ENCODE results near the gene ITGB2. TPM values are rescaled to one million over a fixed set of nuclear protein-coding genes. Genes with fewer than 3 reads are reported as not detected.

ITGB2 gene
- total and polyA plus RNA-seq, 2 donors from 2014 or later = 9.5 to 111 TPM

- no peak overlapping the region for H3K27ac ChIP-seq (ENCODE audit: low read depth in 2 of 2, low read length in 2 of 2)
- H3K4me3 ChIP-seq (ENCODE audit: low read length in 3 of 3) = no peak overlapping the region
- H3K9ac ChIP-seq (ENCODE audit: low read length in 3 of 3) = no peak overlapping the region
- H3K9me3 ChIP-seq (ENCODE audit: control insufficient read depth in 2 of 3, insufficient read depth in 1 of 3, low read length in 3 of 3) = no peaks in the 10 kb centered on the region
- DNase-seq (no peak), FAIRE-seq (no peak)
- intact Hi-C loops (cut with DNase I) = no loop called here
- no peaks in the 10 kb centered on the region for H3K36me3 ChIP-seq (ENCODE audit: control insufficient read depth in 2 of 3, insufficient read depth in 3 of 3, low read length in 3 of 3)
- no peak for TF ChIP-seq CTCF (IDR thresholded peaks at IDR 0.05; ENCODE audit: borderline replicate concordance, extremely low read depth, insufficient read depth)
- peaks cover 0 to 25% (median 17%) of the 10 kb centered on the region in 3 donors for H3K4me1 ChIP-seq (ENCODE audit: control insufficient read depth in 2 of 3, insufficient read depth in 2 of 3, low read depth in 1 of 3, low read length in 3 of 3)
- no peaks in the 10 kb centered on the region for H3K27me3 ChIP-seq (ENCODE audit: control insufficient read depth, insufficient read depth, low read length)
Observed at GRCh38 chr21:44910229-44911067, 10.3 kb downstream of the ITGB2 start.

DNA sequence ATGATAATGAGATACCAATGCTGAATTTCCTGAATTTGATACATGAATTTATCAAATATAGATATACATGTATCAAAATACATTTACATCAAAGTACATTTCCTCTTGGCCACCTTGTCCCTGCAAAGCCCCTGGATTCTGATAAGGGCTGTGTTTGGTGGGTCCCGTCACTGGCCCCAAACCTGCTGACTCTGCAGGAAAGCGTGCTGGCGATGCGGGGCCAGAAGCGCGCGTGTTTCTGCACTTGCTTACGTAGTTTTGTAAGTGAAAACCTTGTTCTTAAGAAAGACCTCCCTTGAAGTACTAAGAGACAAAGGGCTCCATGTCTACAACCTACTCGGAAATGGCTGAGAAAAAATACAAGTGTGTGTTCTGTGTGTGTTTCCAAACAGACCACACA is 11.0 kb downstream of the ITGB2 start:
- no peak overlapping the region for H3K27ac ChIP-seq (ENCODE audit: low read depth in 2 of 2, low read length in 2 of 2)
- no peaks in the 10 kb centered on the region for H3K27me3 ChIP-seq (ENCODE audit: control insufficient read depth, insufficient read depth, low read length)
- FAIRE-seq = no peak
- no peak overlapping the region for H3K4me3 ChIP-seq (ENCODE audit: low read length in 3 of 3)
- H3K36me3 ChIP-seq (ENCODE audit: control insufficient read depth in 2 of 3, insufficient read depth in 3 of 3, low read length in 3 of 3) = no peaks in the 10 kb centered on the region
- no peak for TF ChIP-seq CTCF (IDR thresholded peaks at IDR 0.05; ENCODE audit: borderline replicate concordance, extremely low read depth, insufficient read depth)
- no peak overlapping the region for H3K9ac ChIP-seq (ENCODE audit: low read length in 3 of 3)
- intact Hi-C loops (cut with DNase I) = no loop called here
- peaks cover 0 to 25% (median 17%) of the 10 kb centered on the region in 3 donors for H3K4me1 ChIP-seq (ENCODE audit: control insufficient read depth in 2 of 3, insufficient read depth in 2 of 3, low read depth in 1 of 3, low read length in 3 of 3)
- no peak for DNase-seq
- no peaks in the 10 kb centered on the region for H3K9me3 ChIP-seq (ENCODE audit: control insufficient read depth in 2 of 3, insufficient read depth in 1 of 3, low read length in 3 of 3)

DNA sequence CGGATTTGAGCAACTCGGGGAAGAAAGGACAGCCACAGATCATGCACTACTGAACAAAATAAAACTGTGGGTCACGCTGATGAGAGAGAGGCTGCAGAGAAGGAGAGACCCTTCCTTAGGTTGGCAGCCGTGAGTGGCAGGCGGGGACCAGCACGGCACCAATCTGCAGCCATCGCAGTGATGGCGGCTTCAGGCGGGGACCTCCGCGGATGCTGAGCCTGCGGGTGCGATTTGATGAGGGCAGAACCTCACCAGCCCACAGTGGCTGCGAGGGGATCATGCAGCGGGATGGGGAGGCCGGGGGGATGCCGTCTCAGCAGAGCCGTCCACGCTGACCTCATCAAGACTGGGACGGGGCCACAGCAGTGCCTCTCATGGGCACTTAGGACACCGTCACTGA is 11.8 kb downstream of the ITGB2 start:
- no peak overlapping the region for H3K9ac ChIP-seq (ENCODE audit: low read length in 3 of 3)
- H3K4me1 ChIP-seq (ENCODE audit: control insufficient read depth in 2 of 3, insufficient read depth in 2 of 3, low read depth in 1 of 3, low read length in 3 of 3) = peaks cover 0 to 25% (median 17%) of the 10 kb centered on the region in 3 donors
- no peaks in the 10 kb centered on the region for H3K36me3 ChIP-seq (ENCODE audit: control insufficient read depth in 2 of 3, insufficient read depth in 3 of 3, low read length in 3 of 3)
- H3K9me3 ChIP-seq (ENCODE audit: control insufficient read depth in 2 of 3, insufficient read depth in 1 of 3, low read length in 3 of 3) = no peaks in the 10 kb centered on the region
- no peak overlapping the region for H3K4me3 ChIP-seq (ENCODE audit: low read length in 3 of 3)
- no peak for TF ChIP-seq CTCF (IDR thresholded peaks at IDR 0.05; ENCODE audit: borderline replicate concordance, extremely low read depth, insufficient read depth)
- intact Hi-C loops (cut with DNase I) = no loop called here
- FAIRE-seq (no peak), DNase-seq (no peak)
- no peak overlapping the region for H3K27ac ChIP-seq (ENCODE audit: low read depth in 2 of 2, low read length in 2 of 2)
- H3K27me3 ChIP-seq (ENCODE audit: control insufficient read depth, insufficient read depth, low read length) = no peaks in the 10 kb centered on the region

Measured in kidney (tissue), 14 donors.